Measurements from ENCODE around the gene CHST8.

- TF ChIP-seq POLR2AphosphoS5 (IDR thresholded peaks at IDR 0.05; ENCODE audit: borderline replicate concordance, low read depth, low read length), result no peak
- TF ChIP-seq EZH2 (IDR thresholded peaks at IDR 0.05), result no peak
Observed at GRCh38 chr19:33750587-33751435, 129.1 kb downstream of the CHST8 start.
